8988T (cell line): ENCODE results near the gene ZNF222.

Experiments
- DNase-seq: peaks from one replicate; pipeline ENCODE4 v3.0.0; 2011

Gene ZNF222

DNA sequence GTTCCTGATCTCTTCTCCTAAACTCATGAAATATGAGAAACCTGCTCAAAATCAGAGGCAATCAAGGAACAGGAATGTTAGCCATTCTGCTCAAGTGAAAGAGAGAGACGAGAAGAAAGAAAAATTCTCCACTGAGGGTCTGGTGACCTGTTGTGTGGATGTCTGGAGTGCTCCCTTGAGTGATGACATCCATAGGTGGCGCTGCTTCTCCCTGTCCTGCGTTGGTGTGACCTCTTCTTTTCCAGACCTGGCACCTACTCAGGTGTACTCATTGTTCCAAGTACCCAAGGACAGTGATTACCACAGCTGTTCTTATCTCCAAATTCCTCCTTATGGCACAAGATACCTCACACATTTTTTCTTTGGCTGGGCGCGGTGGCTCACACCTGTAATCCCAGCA, 30.7 kb downstream of the ZNF222 start:
- DNase-seq: no peak

DNA sequence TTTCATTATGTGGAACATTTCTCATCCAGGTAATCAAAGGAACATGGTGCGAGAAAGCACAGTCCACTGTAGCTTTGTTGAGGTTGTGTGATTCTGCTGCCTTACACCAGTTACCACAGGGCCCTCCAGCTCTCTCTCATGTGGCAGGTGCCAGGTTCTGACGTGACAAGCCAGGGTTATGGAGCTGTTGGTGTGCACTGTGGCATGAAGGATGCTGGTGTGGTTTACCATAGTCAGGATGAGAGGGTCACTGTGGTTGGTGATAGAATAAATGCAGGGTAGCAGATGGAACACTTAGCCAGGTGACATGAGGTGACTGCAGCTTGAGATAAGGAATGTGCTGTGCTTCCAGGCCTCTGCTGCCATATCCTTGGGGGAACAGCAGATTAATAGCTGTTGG, 34.0 kb downstream of the ZNF222 start:
- DNase-seq: no peak

DNA sequence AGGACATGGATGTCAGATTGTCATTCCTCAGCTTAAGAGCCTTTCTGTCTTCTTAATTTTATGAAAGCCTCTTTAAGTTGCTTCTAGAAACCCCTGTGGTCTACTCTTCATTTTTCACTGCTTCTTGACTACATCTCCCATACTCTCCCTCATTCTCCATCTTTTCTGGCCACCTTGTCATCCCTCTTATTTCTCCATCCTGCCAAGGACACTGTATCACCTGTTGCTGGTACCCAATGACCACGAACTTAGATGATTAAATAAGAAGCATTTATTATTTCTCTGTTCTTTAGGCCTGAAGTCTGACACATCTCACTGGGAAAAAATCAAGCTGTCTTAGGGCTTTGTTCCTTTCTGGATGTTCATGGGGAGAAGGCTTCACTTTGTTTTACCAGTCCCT, 35.9 kb downstream of the ZNF222 start:
- DNase-seq: no peak

DNA sequence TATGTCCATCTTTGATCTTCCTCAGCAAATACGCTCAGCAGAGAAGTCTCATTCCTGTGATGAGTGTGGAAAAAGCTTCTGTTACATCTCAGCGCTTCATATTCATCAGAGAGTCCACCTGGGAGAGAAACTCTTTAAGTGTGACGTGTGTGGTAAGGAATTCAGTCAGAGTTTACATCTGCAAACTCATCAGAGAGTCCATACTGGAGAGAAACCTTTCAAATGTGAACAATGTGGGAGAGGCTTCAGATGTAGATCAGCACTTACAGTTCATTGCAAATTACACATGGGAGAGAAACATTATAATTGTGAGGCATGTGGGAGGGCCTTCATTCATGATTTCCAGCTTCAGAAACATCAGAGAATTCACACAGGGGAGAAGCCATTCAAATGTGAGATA, 41.1 kb downstream of the ZNF222 start:
- DNase-seq: no peak

DNA sequence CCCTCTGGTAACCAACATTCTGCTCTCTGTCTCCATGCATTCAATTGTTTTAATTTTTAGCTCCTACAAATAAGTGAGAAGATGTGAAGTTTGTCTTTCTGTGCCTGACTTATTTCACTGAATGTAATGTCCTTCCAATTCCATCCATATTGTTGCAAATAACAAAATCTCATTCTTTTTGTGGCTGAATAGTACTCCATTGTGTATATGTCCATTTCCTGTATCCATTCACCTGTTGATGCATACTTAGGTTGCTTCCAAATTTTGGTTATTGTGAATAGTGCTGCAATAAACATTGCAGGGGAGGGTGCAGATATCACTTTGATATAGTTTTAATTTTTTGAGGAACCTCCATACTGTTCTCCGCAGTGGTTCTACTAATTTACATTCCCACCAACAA, 44.2 kb downstream of the ZNF222 start:
- no peak for DNase-seq

DNA sequence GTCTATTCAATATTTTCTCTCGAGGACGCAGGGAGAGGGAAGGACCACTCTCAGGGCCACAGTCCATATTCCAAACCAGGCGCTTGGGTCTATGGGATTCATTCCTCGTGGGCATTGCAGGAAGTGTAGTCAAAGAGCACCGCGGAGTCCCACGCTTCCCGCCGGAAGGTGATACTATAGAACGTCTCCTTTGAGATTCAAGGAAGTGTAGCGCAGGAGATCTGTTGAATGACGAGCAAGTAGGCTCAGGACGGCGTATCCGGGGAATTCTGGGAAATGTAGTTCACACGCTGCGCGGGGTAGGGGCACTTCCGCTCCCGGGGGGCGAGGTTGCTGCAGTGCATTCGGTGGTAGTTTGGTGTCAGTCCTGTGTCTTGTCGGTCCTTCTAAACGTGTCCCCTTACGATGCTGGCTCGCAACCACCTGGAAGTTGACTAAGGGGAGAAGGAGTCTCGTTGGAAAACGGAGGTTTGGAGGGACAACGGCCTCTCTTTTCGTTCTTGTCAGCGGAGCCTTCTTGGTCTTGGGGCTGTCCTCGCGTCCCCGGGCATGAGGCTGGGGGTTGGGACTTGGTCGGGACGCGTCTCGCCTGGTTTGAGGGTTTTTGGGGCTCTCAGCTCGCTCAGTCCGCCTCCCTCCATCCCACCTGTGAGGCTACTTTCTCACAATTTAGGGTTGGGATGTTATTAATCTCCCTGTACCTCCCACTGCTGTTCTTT, 46.8 kb downstream of the ZNF222 start, which contains the start of gene ZNF284:
Gene ZNF284, plus strand, starts transcription at position 336 of the 719 bp plus-strand sequence. CDS start 4,231 bp downstream, outside the sequence.
- DNase-seq: peak; percentile 40

DNA sequence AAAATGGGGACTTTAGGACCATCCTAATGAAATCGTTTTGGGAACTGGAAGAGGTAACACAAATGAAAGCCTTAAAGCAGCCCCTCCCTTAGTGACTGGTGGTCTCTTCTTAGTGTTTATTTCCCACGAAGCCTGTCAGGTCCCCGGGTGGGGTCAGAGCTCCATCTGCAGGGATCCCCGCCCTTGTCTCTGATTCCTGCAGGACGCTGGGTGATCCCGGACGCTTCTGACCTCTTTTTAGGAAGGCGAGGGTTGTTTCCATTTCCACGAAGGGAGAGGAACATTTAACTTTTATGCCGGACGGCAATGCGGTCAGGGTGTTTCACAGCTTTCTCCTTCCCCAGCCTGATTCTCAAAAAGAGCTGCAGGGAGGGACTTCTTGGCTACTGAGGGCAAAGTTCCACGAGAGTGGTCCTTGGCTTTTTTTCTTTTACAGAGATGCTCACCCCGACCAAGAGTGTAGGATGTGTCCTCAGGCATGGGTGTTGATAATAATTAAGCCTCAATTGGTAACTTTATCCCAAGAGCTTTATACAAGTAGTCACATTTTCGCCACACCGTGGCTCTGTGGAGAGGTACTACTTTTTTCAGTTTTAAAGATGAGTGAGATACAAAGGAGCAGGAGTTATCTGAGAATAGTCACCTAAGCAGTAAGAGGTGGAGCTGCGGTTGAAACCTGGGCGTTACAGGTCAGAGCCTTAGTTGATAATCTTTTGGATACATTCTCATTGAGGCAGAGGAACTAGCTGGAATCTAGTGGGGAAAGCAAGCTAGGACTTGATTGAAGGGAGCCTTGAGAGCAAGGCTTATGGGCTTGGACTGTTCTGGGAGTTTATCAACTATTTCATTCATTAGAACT, 47.6 kb downstream of the ZNF222 start:
- DNase-seq: no peak

DNA sequence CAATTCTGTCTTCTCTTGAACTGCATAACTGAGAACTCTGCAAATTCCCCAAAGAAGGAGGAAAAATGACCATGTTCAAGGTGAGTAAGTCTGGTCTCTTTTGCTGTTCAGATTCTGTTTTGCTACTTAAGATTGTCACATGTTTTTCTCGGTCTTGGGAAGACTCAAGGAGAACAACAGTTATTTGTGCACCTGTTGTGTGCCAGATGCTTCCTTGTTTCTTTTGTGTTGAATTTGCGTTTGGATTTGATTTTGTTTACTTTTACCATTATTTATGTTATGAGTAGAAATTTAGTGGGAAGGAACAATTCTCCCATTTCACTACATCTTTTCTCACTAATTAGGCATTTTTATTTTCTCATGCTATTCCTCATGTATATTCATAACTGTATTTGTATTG, 51.1 kb downstream of the ZNF222 start:
- DNase-seq: no peak
